SKM-1 treated with dmso at 0.1 percent for 144 hours (cell line): ENCODE data around the gene ZNF699.
"Not testable (repeated sequence)": the region's sequence is repeated elsewhere in the genome, so short reads cannot be mapped to it uniquely, and the experiment has no call there.

Experiments used
- DNase-seq: peaks from one replicate; lab custom pipeline; 2025; ENCODE audit not compliant: unreplicated experiment; lab: John Stamatoyannopoulos, UW

The ZNF699 gene

GRCh38 chr19:9309139-9309973 is at the start of gene ZNF699:
ZNF699 (minus strand) TSS chr19:9309838; CDS start chr19:9305119, 4,719 bp downstream.
- DNase-seq, result peak; percentile 98

DNA sequence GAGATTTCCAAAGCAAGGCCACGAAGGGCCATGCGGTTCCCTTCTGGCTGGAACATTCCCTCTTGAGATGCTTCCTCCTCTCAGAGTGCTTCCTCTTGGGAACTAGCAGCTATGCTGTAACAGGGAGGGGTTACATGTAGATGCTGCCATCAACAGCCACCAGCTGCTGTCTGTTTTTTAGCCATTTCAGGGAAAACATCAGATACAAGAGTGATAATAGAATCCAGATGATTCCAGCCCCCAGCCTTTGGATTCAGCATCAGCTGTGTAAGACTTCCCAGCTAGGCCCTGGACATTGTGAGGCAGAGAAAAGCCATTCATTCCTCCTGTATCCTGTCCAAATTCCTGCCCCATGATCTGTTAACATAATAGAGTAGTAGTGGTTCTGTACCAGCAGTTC is 45.0 kb upstream of the ZNF699 start:
- DNase-seq, result no peak

GRCh38 chr19:9353011-9353410 is 43.4 kb upstream of the ZNF699 start:
- DNase-seq, result no peak

- DNase-seq, result no peak
Measured at GRCh38 chr19:9352505-9352904, 42.9 kb upstream of the ZNF699 start.

GRCh38 chr19:9348671-9349070 is 39.0 kb upstream of the ZNF699 start:
- no peak for DNase-seq

DNA sequence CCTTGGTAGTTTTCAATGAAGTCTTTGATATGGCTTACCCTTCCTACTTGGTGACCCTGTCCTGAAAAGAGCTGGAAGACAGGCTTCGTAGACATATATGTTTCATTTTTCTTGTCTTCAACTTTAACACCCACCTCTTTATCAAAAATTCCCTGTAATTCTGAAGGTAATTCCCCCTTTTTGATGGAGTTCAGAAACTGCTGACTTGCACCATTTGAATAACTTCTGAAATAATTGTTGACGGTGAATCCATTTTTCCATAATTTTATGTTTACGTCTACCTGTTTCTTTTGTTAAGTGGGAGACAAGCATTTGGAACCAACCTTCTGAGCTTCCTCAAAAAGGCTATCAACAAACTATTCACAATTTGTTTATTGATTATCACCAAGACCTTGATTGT is 38.6 kb upstream of the ZNF699 start:
- DNase-seq, result no peak

GRCh38 chr19:9345005-9345404 is 35.4 kb upstream of the ZNF699 start:
- no peak for DNase-seq

- no peak for DNase-seq
Measured at GRCh38 chr19:9342610-9343304, 33.1 kb upstream of the ZNF699 start.

GRCh38 chr19:9329999-9330398 is 20.4 kb upstream of the ZNF699 start:
- no peak for DNase-seq

GRCh38 chr19:9324584-9324962 is 14.9 kb upstream of the ZNF699 start:
- DNase-seq, result no peak

DNA sequence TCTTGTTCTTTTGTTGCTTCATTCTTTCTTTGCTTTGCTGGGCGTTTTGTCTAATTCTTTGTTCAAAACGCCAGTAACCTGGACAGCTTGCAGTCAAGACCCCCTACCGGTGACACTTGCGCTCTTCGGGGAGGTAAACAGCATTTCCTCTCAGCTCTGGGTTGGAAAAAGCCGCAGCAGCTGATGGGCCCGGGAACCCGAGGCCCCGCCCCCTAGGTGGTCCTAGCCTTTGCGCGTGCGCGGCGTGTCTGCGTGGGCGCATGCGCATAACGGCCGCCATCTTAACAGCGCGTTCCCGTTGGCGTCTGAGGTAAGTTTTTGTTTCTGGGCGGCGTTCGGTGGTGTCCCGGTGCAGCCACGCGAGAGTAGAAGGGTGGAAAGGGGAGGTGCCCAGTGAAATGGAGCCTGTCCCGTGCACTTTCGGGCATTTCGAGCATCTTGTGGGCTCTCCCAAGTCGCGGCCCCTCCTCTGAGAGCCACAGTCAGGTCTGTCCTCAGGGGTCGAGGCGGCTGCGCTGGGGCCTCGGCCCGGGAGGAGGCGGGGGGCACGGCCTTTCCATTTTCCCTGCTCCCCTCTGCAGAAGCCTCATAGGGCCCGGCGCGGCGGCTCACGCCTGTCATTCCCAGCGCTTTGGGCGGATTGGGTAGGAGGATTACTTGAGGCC is 14.4 kb upstream of the ZNF699 start, which contains the start of gene ZNF559:
Gene ZNF559 (plus strand): TSS at position 261 of the 665 bp plus-strand sequence. CDS start 14,371 bp downstream, outside the sequence.
- DNase-seq, result peak; percentile 92

GRCh38 chr19:9323557-9323918 is 13.9 kb upstream of the ZNF699 start:
- DNase-seq, result peak; percentile 62

- DNase-seq, result not testable (repeated sequence)
Measured at GRCh38 chr19:9322201-9322600, 12.6 kb upstream of the ZNF699 start.

DNA sequence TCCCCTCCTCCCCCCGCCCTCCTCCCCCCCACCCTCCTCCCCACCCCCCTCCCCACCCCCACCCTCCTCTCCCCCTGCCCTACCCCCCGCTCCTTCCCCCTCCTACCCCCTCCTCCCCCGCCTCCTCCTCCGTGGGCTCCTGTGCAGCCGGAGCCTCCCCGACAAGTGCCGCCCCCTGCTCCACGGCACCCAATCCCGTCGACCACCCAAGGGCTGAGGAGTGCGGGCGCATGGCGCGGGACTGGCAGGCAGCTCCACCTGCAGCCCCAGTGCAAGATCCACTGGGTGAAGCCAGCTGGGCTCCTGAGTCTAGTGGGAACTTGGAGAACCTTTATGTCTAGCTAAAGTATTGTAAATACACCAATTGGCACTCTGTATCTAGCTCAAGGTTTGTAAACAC is 12.1 kb upstream of the ZNF699 start:
- not testable (repeated sequence) for DNase-seq

GRCh38 chr19:9321338-9321737 is 11.7 kb upstream of the ZNF699 start:
- no peak for DNase-seq

DNA sequence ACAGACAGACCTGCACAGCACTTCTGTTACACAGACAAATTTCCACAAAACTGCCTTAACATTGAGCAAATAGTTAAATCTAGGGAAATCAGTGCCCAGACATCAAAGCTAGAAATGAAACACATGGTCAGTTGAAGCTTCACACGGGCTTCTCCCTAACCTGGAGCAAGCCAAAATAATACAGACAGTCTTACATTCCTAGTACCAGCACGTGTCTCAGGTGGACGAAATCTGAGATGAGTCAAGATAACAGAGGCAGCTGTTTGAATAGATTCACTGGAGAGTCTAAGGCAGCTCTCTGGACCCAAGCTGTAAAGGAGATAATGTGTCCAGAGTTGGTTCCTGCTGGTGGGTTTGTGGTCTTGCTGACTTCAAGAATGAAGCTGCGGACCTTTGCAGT is 4.1 kb upstream of the ZNF699 start:
- no peak for DNase-seq

DNA sequence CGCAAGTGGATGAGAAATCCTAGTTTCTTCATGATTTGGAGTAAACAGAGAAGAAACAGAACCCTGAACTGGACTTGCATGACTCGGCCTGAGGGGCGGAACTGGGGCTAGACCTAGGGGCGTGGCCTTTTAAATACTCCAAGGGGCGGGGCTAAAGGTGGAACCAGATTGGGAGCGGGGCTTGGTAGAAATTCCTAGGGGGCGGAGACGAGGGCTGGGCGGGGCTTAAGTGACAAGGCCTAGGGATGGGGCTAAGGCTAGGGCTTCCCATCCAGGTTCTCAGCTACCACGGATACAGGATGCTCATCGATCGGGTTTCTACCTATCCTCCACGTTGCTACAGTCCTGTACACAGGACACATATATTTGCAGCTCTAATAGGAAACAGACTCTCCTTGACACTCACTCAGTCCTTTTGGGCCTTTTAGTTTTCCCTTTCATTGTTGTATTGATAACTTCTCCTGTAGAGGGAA is 372 bp upstream of the ZNF699 start:
- peak; percentile 96 for DNase-seq

DNA sequence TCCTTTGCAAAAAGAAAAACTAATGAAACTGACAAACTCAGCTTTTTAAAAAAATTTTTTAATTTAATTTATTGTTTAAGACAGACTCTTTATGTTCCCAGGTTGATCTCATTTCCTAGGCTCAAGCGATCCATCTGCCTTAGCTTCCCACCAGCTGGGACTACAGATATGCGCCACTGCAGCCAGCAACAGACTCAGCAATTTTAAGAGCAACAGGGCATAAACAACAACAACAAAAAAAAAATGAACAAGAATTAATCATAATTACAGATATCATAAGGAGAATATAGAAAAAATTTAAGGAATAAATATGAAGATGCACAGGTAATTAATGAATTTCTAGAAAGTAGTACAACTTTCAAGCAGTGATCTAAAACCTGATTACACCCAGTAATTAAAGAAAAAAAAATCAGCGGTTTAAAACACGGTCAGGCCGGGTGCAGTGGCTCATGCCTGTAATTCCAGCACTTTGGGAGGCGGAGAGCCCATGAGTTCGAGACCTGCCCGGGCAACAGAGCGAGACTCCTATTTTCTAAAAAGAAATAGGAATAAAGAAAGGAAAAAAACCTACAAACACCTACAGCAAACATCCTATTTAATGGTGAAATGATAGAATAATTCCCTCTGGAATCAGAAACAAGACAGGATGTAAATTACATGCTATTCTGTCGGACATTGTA is 1.4 kb downstream of the ZNF699 start:
- DNase-seq, result no peak

DNA sequence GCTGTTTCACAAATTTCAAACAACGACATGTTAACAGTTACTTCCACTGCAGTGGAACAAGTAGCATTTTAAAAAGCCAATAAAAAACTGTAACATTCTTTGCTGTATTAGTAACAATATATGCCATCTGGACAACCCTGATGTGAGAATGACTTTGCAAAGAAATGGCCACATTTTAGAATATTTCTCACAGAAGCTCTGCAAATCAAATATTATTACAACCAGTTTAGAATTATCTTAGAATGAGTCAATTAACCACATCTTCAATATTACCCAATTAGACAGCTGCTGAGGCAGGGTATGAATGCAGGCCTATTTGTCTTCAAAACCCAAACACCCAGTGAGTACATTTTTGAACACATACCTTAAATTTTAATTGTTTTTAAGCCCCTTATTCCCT is 3.2 kb downstream of the ZNF699 start:
- DNase-seq, result no peak

DNA sequence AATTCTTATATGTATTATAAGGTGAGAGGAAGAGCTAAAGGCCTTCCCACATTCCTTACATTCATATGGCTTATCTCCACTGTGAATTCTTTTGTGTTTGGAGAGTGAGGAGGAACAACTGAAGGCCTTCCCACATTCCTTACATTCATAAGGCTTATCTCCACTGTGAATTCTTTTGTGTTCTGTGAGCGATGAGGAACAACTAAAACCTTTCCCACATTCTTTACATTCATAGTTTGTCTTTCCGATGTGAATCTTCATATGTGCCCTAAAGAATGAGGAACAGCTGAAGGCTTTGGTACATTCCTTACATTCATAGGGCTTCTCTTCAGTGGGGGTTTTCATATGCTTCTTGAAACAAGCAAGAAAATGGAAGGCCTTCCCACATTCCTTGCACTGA is 13.3 kb downstream of the ZNF699 start:
- no peak for DNase-seq

- DNase-seq, result no peak
Measured at GRCh38 chr19:9295411-9295849, 14.2 kb downstream of the ZNF699 start.
